Activated CD8-positive, alpha-beta T cell treated with anti-CD3 and anti-CD28 coated beads, Interleukin-2, amount 10 ng/mL, durations not matched to agents 7 days and 5 days (primary cell): ENCODE measurements around the gene SHPK. TPM values are rescaled to one million over a fixed set of nuclear protein-coding genes. Genes with fewer than 3 reads are reported as not detected.

Source experiments
- total RNA-seq, 2 experiments: library from RNA; stranded (reverse); gene quantifications; one replicate each; pipeline ENCODE4 v1.2.3, GENCODE V29; 2021

The SHPK gene
- total RNA-seq, 2 experiments from 2014 or later: 12.0 to 12.5 TPM

Other genes with a start within 250 kb of the SHPK start
- 1 to 10 TPM; 1.2 to 1.4 TPM for gene OR3A2, start 249.9 kb downstream of the SHPK start, total RNA-seq
- gene OR1E1, start 237.8 kb downstream of the SHPK start, total RNA-seq: not detected
- gene OR3A3, start 224.9 kb downstream of the SHPK start, total RNA-seq: not detected
- gene OR1E2, start 202.4 kb downstream of the SHPK start, total RNA-seq: not detected
- gene SPATA22, start 164.4 kb downstream of the SHPK start, total RNA-seq: not detected
- gene ASPA, start 160.3 kb downstream of the SHPK start, total RNA-seq: not detected
- under 1 TPM; 0.31 to 0.37 TPM for gene TRPV3, start 78.4 kb downstream of the SHPK start, total RNA-seq
- gene TRPV1, start 26.8 kb downstream of the SHPK start, total RNA-seq: 1 to 10 TPM; 4.2 to 4.3 TPM
- 1 to 10 TPM; 7.7 to 9.7 TPM for gene CTNS, start 510 bp upstream of the SHPK start, total RNA-seq
- 10 to 100 TPM; 16.1 to 18.0 TPM for gene TAX1BP3, start 32.3 kb upstream of the SHPK start, total RNA-seq
- gene EMC6, start 32.6 kb upstream of the SHPK start, total RNA-seq: 10 to 100 TPM; 39.7 to 43.1 TPM
- 1 to 10 TPM; 7.8 to 8.1 TPM for gene P2RX5, start 59.9 kb upstream of the SHPK start, total RNA-seq
- gene HASPIN, start 87.7 kb upstream of the SHPK start, total RNA-seq: 10 to 100 TPM; 27.0 to 28.1 TPM
- gene ITGAE, start 164.9 kb upstream of the SHPK start, total RNA-seq: 10 to 100 TPM; 22.9 to 23.2 TPM
- 10 to 100 TPM; 39.1 to 42.6 TPM for gene NCBP3, start 210.0 kb upstream of the SHPK start, total RNA-seq